ENCODE results near the gene SEC23A. TPM values are rescaled to one million over a fixed set of nuclear protein-coding genes. Genes with fewer than 3 reads are reported as not detected.

Gene SEC23A
- total and polyA plus RNA-seq, 2 of the 13 experiments (the other 11 are each of a cell fraction or from before 2014, with no cell fraction given): 403 to 887 TPM

- TF ChIP-seq ZBTB40 (IDR thresholded peaks at IDR 0.05): 0 out of 2 replicates have a peak, but pooled peaks have one; percentile 6
- no peak for TF ChIP-seq ZBTB40 (CRISPR knock-in tag; IDR thresholded peaks at IDR 0.05)
- TF ChIP-seq ZC3H13 (CRISPR knock-in tag; IDR thresholded peaks at IDR 0.05): no peak
- no peak for TF ChIP-seq SMARCC2 (IDR thresholded peaks at IDR 0.05)
- TF ChIP-seq ELF1 (CRISPR knock-in tag; IDR thresholded peaks at IDR 0.05): no peak
- TF ChIP-seq, protein P1, sequence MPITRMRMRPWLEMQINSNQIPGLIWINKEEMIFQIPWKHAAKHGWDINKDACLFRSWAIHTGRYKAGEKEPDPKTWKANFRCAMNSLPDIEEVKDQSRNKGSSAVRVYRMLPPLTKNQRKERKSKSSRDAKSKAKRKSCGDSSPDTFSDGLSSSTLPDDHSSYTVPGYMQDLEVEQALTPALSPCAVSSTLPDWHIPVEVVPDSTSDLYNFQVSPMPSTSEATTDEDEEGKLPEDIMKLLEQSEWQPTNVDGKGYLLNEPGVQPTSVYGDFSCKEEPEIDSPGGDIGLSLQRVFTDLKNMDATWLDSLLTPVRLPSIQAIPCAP (CRISPR knock-in tag; IDR thresholded peaks at IDR 0.05; ENCODE audit: low read depth): no peak
- TF ChIP-seq RBM22 (optimal IDR thresholded peaks at IDR 0.05; ENCODE audit: low read length): peak; percentile 98
- 0 out of 2 replicates have a peak, but pooled peaks have one; percentile 37 for TF ChIP-seq SMYD3 (CRISPR knock-in tag; IDR thresholded peaks at IDR 0.05)
- TF ChIP-seq, protein P2, sequence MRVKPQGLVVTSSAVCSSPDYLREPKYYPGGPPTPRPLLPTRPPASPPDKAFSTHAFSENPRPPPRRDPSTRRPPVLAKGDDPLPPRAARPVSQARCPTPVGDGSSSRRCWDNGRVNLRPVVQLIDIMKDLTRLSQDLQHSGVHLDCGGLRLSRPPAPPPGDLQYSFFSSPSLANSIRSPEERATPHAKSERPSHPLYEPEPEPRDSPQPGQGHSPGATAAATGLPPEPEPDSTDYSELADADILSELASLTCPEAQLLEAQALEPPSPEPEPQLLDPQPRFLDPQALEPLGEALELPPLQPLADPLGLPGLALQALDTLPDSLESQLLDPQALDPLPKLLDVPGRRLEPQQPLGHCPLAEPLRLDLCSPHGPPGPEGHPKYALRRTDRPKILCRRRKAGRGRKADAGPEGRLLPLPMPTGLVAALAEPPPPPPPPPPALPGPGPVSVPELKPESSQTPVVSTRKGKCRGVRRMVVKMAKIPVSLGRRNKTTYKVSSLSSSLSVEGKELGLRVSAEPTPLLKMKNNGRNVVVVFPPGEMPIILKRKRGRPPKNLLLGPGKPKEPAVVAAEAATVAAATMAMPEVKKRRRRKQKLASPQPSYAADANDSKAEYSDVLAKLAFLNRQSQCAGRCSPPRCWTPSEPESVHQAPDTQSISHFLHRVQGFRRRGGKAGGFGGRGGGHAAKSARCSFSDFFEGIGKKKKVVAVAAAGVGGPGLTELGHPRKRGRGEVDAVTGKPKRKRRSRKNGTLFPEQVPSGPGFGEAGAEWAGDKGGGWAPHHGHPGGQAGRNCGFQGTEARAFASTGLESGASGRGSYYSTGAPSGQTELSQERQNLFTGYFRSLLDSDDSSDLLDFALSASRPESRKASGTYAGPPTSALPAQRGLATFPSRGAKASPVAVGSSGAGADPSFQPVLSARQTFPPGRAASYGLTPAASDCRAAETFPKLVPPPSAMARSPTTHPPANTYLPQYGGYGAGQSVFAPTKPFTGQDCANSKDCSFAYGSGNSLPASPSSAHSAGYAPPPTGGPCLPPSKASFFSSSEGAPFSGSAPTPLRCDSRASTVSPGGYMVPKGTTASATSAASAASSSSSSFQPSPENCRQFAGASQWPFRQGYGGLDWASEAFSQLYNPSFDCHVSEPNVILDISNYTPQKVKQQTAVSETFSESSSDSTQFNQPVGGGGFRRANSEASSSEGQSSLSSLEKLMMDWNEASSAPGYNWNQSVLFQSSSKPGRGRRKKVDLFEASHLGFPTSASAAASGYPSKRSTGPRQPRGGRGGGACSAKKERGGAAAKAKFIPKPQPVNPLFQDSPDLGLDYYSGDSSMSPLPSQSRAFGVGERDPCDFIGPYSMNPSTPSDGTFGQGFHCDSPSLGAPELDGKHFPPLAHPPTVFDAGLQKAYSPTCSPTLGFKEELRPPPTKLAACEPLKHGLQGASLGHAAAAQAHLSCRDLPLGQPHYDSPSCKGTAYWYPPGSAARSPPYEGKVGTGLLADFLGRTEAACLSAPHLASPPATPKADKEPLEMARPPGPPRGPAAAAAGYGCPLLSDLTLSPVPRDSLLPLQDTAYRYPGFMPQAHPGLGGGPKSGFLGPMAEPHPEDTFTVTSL (CRISPR knock-in tag; IDR thresholded peaks at IDR 0.05; ENCODE audit: borderline replicate concordance): no peak
- TF ChIP-seq, protein P3, sequence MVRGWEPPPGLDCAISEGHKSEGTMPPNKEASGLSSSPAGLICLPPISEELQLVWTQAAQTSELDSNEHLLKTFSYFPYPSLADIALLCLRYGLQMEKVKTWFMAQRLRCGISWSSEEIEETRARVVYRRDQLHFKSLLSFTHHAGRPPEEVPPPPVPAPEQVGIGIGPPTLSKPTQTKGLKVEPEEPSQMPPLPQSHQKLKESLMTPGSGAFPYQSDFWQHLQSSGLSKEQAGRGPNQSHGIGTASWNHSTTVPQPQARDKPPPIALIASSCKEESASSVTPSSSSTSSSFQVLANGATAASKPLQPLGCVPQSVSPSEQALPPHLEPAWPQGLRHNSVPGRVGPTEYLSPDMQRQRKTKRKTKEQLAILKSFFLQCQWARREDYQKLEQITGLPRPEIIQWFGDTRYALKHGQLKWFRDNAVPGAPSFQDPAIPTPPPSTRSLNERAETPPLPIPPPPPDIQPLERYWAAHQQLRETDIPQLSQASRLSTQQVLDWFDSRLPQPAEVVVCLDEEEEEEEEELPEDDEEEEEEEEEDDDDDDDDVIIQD (CRISPR knock-in tag; IDR thresholded peaks at IDR 0.05; ENCODE audit: low read depth): no peak
- TF ChIP-seq NBN (conservative IDR thresholded peaks at IDR 0.05): 0 out of 2 replicates have a peak, but pooled peaks have one; percentile 34
Measured at GRCh38 chr14:39036760-39037159, 66.3 kb downstream of the SEC23A start (continued).
